ENCODE measurements around the gene VAMP3. TPM values are rescaled to one million over a fixed set of nuclear protein-coding genes. Genes with fewer than 3 reads are reported as not detected.

The VAMP3 gene
- total RNA-seq, 4 donors from 2014 or later, result 82.8 to 731 (median 95.2) TPM

GRCh38 chr1:7743346-7743745 lies 27.8 kb upstream of the VAMP3 start:
- no peaks in the 10 kb centered on the region for H3K27me3 ChIP-seq
- intact Hi-C loops (cut with DNase I), result no loop called here
- no peak for DNase-seq
- no peak overlapping the region for H3K4me3 ChIP-seq (replicated peaks in 1 of 3)
- no peaks in the 10 kb centered on the region for H3K9me3 ChIP-seq
- no peaks in the 10 kb centered on the region for H3K36me3 ChIP-seq
- WGBS, 2 donors, result 67 to 70% methylated on average over 6 of the region's 6 CpGs
- TF ChIP-seq POLR2A (IDR thresholded peaks at IDR 0.05), result no peak
- TF ChIP-seq, protein P1, sequence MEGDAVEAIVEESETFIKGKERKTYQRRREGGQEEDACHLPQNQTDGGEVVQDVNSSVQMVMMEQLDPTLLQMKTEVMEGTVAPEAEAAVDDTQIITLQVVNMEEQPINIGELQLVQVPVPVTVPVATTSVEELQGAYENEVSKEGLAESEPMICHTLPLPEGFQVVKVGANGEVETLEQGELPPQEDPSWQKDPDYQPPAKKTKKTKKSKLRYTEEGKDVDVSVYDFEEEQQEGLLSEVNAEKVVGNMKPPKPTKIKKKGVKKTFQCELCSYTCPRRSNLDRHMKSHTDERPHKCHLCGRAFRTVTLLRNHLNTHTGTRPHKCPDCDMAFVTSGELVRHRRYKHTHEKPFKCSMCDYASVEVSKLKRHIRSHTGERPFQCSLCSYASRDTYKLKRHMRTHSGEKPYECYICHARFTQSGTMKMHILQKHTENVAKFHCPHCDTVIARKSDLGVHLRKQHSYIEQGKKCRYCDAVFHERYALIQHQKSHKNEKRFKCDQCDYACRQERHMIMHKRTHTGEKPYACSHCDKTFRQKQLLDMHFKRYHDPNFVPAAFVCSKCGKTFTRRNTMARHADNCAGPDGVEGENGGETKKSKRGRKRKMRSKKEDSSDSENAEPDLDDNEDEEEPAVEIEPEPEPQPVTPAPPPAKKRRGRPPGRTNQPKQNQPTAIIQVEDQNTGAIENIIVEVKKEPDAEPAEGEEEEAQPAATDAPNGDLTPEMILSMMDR (IDR thresholded peaks at IDR 0.05), result no peak
- no peak overlapping the region for H3K27ac ChIP-seq
- H3K4me1 ChIP-seq, result no peaks in the 10 kb centered on the region

DNA sequence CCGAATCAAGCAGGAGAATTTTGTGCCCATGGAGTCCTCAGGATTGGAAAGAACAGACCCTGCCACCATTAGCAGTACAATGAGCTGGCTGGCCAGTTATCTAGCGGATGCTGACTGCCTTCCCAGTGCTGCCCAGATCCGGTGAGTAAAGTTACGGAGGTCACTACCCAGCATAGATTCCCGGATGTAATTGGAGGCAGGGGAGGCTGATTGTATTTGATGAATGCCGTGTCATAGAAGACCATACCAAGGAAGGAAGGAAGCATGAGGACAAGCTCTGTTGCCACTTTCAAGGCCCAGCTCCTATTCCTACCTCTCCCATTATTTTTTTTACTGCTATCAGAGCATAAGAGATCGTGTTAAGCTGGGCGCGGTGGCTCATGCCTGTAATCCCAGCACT lies 26.2 kb upstream of the VAMP3 start:
- Histone ChIP-seq H3K27me3 (no peaks in the 10 kb centered on the region), H3K4me3 (replicated peaks in 1 of 3) (no peak overlapping the region), H3K4me1 (no peaks in the 10 kb centered on the region), H3K27ac (no peak overlapping the region), H3K9me3 (no peaks in the 10 kb centered on the region), H3K36me3 (no peaks in the 10 kb centered on the region)
- intact Hi-C loops (cut with DNase I), result no loop called here
- no peak for TF ChIP-seq POLR2A (IDR thresholded peaks at IDR 0.05)
- TF ChIP-seq, protein P1 (IDR thresholded peaks at IDR 0.05), result no peak
- WGBS, 2 donors, result 91 to 96% methylated on average over 9 of the region's 9 CpGs
- no peak for DNase-seq

DNA sequence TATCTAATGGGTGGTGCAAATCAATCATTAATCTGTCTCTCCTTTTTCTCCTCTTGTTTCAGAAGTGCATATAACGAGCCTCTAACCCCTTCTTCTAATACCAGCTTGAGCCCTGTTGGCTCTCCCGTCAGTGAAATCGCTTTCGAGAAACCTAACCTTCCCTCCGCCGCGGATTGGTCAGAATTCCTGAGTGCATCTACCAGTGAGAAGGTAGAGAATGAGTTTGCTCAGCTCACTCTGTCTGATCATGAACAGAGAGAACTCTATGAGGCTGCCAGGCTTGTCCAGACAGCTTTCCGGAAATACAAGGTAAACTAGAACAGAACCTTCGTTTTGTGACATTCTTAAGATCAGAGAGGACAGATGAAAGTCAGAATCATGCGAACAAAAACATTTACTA lies 25.3 kb upstream of the VAMP3 start:
- Histone ChIP-seq H3K36me3 (no peaks in the 10 kb centered on the region), H3K27ac (no peak overlapping the region), H3K27me3 (no peaks in the 10 kb centered on the region), H3K4me1 (no peaks in the 10 kb centered on the region), H3K4me3 (replicated peaks in 1 of 3) (no peak overlapping the region), H3K9me3 (no peaks in the 10 kb centered on the region)
- TF ChIP-seq POLR2A (IDR thresholded peaks at IDR 0.05), result no peak
- TF ChIP-seq, protein P1 (IDR thresholded peaks at IDR 0.05), result no peak
- intact Hi-C loops (cut with DNase I), result no loop called here
- WGBS, 2 donors, result 84 to 86% methylated on average over 10 of the region's 10 CpGs
- peak; percentile 16 to 18 for DNase-seq

DNA sequence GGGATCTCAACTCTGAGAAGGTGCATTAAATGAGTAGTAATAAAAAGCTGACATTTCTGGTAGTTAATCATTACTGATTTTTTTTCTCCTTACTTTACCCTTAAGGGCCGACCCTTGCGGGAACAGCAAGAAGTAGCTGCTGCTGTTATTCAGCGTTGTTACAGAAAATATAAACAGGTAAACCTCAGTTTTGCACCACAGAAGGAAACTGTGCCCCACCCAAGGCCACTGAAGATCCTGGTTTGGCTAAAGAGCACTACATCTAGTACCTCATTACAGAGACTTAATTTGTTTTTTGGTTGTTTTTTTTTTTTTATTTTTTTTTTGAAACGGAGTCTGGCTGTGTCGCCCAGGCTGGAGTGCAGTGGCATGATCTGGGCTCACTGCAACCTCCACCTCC lies 23.5 kb upstream of the VAMP3 start:
- H3K27me3 ChIP-seq, result no peaks in the 10 kb centered on the region
- no peaks in the 10 kb centered on the region for H3K36me3 ChIP-seq
- 89 to 90% methylated on average over 5 of the region's 5 CpGs for WGBS, 2 donors
- TF ChIP-seq, protein P1 (IDR thresholded peaks at IDR 0.05), result no peak
- no peak for TF ChIP-seq POLR2A (IDR thresholded peaks at IDR 0.05)
- H3K9me3 ChIP-seq, result no peaks in the 10 kb centered on the region
- no peak for DNase-seq
- no peak overlapping the region for H3K4me3 ChIP-seq (replicated peaks in 1 of 3)
- intact Hi-C loops (cut with DNase I), result no loop called here
- no peak overlapping the region for H3K27ac ChIP-seq
- H3K4me1 ChIP-seq, result peaks cover 0 to 4% of the 10 kb centered on the region in 2 donors

DNA sequence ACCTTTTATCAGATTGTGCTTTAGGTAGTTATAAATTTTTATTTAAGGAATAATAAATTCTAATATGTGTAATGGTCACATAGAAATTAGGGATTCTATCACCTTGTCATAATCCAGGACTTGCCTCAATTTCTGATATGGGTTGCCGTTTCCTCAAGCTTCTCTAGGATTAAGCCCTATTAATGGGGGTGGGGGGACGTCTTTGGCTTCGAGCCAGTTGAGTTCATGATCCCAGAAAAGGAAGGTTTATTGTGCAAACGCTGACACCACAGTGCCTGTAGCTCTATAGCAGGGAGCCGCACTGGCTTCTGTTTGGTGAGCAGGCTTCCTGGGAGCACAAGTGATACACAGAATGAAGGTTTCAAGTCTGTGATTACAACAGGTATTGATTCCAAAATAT lies 22.0 kb upstream of the VAMP3 start:
- Histone ChIP-seq H3K36me3 (no peaks in the 10 kb centered on the region), H3K4me1 (peaks cover 0 to 5% of the 10 kb centered on the region in 2 donors), H3K9me3 (no peaks in the 10 kb centered on the region), H3K27ac (no peak overlapping the region), H3K4me3 (replicated peaks in 1 of 3) (no peak overlapping the region), H3K27me3 (no peaks in the 10 kb centered on the region)
- WGBS, 2 donors, result 53 to 68% methylated on average over 5 of the region's 5 CpGs
- no peak for DNase-seq
- intact Hi-C loops (cut with DNase I), result no loop called here
- TF ChIP-seq POLR2A (IDR thresholded peaks at IDR 0.05), result no peak
- TF ChIP-seq, protein P1 (IDR thresholded peaks at IDR 0.05), result no peak

All from thyroid gland (tissue), 4 donors.